HG02571 (cell line): ENCODE results near the gene DENND10.
"Not testable (repeated sequence)": the region's sequence is repeated elsewhere in the genome, so short reads cannot be mapped to it uniquely, and the experiment has no call there.

Source experiments
- ATAC-seq: cut with Tn5 transposase; IDR thresholded peaks from one replicate; pipeline ENCODE4 v1.9.1; 2021; ENCODE audit warnings: mild to moderate bottlenecking, moderate library complexity; ENCODE audit not compliant: unreplicated experiment

Gene DENND10

GRCh38 chr10:119166118-119166500, 62.2 kb downstream of the DENND10 start:
- peak; percentile 2 for ATAC-seq

GRCh38 chr10:119166564-119166963, 62.7 kb downstream of the DENND10 start:
- no peak for ATAC-seq

GRCh38 chr10:119167041-119167440, 63.1 kb downstream of the DENND10 start:
- no peak for ATAC-seq

- ATAC-seq: no peak
Observed at GRCh38 chr10:119174109-119174508, 70.2 kb downstream of the DENND10 start.

- ATAC-seq: no peak
Observed at GRCh38 chr10:119176166-119176565, 72.3 kb downstream of the DENND10 start.

- peak; percentile 23 for ATAC-seq
Observed at GRCh38 chr10:119177708-119178371, 73.9 kb downstream of the DENND10 start.

GRCh38 chr10:119178372-119179119, 74.6 kb downstream of the DENND10 start, which contains the start of gene PRDX3:
Gene PRDX3 (minus strand): TSS chr10:119178812. CDS start chr10:119178790, 22 bp downstream.
- peak; percentile 89 for ATAC-seq

GRCh38 chr10:119180850-119181400, 77.0 kb downstream of the DENND10 start:
- ATAC-seq: not testable (repeated sequence)

- no peak for ATAC-seq
Observed at GRCh38 chr10:119183664-119184412, 79.9 kb downstream of the DENND10 start.
